ENCODE measurements around the gene ADGRL4. TPM values are rescaled to one million over a fixed set of nuclear protein-coding genes. Genes with fewer than 3 reads are reported as not detected.

ADGRL4 gene
- total RNA-seq, 1 experiment from 2014 or later: 0.10 TPM

GRCh38 chr1:78949227-78949626 lies 57.3 kb downstream of the ADGRL4 start:
- Histone ChIP-seq H4K20me1 (ENCODE audit: insufficient read depth) (no peaks in the 10 kb centered on the region), H3K4me1 (ENCODE audit: control insufficient read depth in 1 of 2, insufficient read depth in 2 of 2, low read length in 2 of 2) (no peaks in the 10 kb centered on the region), H3K9me2 (ENCODE audit: insufficient read depth) (no peaks in the 10 kb centered on the region), H3K4me3 (replicated peaks in 1 of 2; ENCODE audit: low read depth in 1 of 2, low read length in 2 of 2) (no peak overlapping the region), H3K4me2 (ENCODE audit: low read length) (no peak overlapping the region), H2AFZ (ENCODE audit: low read depth, low read length, poor library complexity, severe bottlenecking) (no peak overlapping the region), H3K27me3 (ENCODE audit: insufficient read depth, low read length) (no peaks in the 10 kb centered on the region), H3K9me3 (ENCODE audit: control insufficient read depth in 1 of 2, insufficient read depth in 1 of 2, low read depth in 1 of 2, low read length in 2 of 2) (no peaks in the 10 kb centered on the region), H3K79me2 (ENCODE audit: insufficient read depth, low read length) (no peaks in the 10 kb centered on the region), H3K36me3 (ENCODE audit: control insufficient read depth in 1 of 2, insufficient read depth in 2 of 2, low read length in 2 of 2) (no peaks in the 10 kb centered on the region), H3K9ac (ENCODE audit: low read length) (no peak overlapping the region), H3K27ac (ENCODE audit: low read depth, low read length) (no peak overlapping the region)
- no peak for DNase-seq (ENCODE audit: low read depth, low spot score)
- ChIA-PET POLR2A (no interaction called here), RAD21 (ENCODE audit: low non-redundant PET in 1 of 2, low total read pairs in 2 of 2, uncharacterized antibody in 2 of 2, unreplicated experiment in 2 of 2) (no interaction called here), CTCF (no interaction called here)
- intact Hi-C loops (cut with micrococcal nuclease): no loop called here
- ATAC-seq: no peak
- TF ChIP-seq POLR2A (IDR thresholded peaks at IDR 0.05; ENCODE audit: borderline replicate concordance, extremely low read depth, insufficient read depth, insufficient read length) (no peak), EGR1 (IDR thresholded peaks at IDR 0.05; ENCODE audit: low read depth) (no peak)
- TF ChIP-seq, protein P1, sequence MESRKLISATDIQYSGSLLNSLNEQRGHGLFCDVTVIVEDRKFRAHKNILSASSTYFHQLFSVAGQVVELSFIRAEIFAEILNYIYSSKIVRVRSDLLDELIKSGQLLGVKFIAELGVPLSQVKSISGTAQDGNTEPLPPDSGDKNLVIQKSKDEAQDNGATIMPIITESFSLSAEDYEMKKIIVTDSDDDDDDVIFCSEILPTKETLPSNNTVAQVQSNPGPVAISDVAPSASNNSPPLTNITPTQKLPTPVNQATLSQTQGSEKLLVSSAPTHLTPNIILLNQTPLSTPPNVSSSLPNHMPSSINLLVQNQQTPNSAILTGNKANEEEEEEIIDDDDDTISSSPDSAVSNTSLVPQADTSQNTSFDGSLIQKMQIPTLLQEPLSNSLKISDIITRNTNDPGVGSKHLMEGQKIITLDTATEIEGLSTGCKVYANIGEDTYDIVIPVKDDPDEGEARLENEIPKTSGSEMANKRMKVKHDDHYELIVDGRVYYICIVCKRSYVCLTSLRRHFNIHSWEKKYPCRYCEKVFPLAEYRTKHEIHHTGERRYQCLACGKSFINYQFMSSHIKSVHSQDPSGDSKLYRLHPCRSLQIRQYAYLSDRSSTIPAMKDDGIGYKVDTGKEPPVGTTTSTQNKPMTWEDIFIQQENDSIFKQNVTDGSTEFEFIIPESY (IDR thresholded peaks at IDR 0.05; ENCODE audit: extremely low read depth, insufficient replicate concordance, low read length): no peak
- TF ChIP-seq, protein P2, sequence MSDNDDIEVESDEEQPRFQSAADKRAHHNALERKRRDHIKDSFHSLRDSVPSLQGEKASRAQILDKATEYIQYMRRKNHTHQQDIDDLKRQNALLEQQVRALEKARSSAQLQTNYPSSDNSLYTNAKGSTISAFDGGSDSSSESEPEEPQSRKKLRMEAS (IDR thresholded peaks at IDR 0.05): no peak
- no TSS peak for BruUV-seq (replicated peaks)

GRCh38 chr1:78919150-78919549 lies 87.4 kb downstream of the ADGRL4 start:
- no peaks in the 10 kb centered on the region for H3K9me3 ChIP-seq (ENCODE audit: control insufficient read depth in 1 of 2, insufficient read depth in 1 of 2, low read depth in 1 of 2, low read length in 2 of 2)
- POLR2A ChIA-PET: no interaction called here
- no peak overlapping the region for H3K4me2 ChIP-seq (ENCODE audit: low read length)
- DNase-seq (ENCODE audit: low read depth, low spot score): no peak
- H3K4me3 ChIP-seq (replicated peaks in 1 of 2; ENCODE audit: low read depth in 1 of 2, low read length in 2 of 2): no peak overlapping the region
- no peak overlapping the region for H3K9ac ChIP-seq (ENCODE audit: low read length)
- ATAC-seq: no peak
- intact Hi-C loops (cut with micrococcal nuclease): no loop called here
- H3K9me2 ChIP-seq (ENCODE audit: insufficient read depth): no peaks in the 10 kb centered on the region
- RAD21 ChIA-PET (ENCODE audit: low non-redundant PET in 1 of 2, low total read pairs in 2 of 2, uncharacterized antibody in 2 of 2, unreplicated experiment in 2 of 2): no interaction called here
- no peak overlapping the region for H3K27ac ChIP-seq (ENCODE audit: low read depth, low read length)
- no peaks in the 10 kb centered on the region for H3K4me1 ChIP-seq (ENCODE audit: control insufficient read depth in 1 of 2, insufficient read depth in 2 of 2, low read length in 2 of 2)
- no peak overlapping the region for H2AFZ ChIP-seq (ENCODE audit: low read depth, low read length, poor library complexity, severe bottlenecking)
- H4K20me1 ChIP-seq (ENCODE audit: insufficient read depth): no peaks in the 10 kb centered on the region
- CTCF ChIA-PET: no interaction called here
- H3K27me3 ChIP-seq (ENCODE audit: insufficient read depth, low read length): no peaks in the 10 kb centered on the region
- H3K36me3 ChIP-seq (ENCODE audit: control insufficient read depth in 1 of 2, insufficient read depth in 2 of 2, low read length in 2 of 2): no peaks in the 10 kb centered on the region
- BruUV-seq (replicated peaks): no TSS peak
- no peaks in the 10 kb centered on the region for H3K79me2 ChIP-seq (ENCODE audit: insufficient read depth, low read length)
- TF ChIP-seq FOSL1 (IDR thresholded peaks at IDR 0.05; ENCODE audit: low read depth): no peak
- TF ChIP-seq SRF (IDR thresholded peaks at IDR 0.05; ENCODE audit: low read depth): no peak
- TF ChIP-seq YY1 (IDR thresholded peaks at IDR 0.05; ENCODE audit: extremely low read depth, insufficient replicate concordance, low read depth, low read length): no peak
- no peak for TF ChIP-seq CBX3 (IDR thresholded peaks at IDR 0.05; ENCODE audit: low read depth)
- no peak for TF ChIP-seq CEBPB (IDR thresholded peaks at IDR 0.05; ENCODE audit: low read depth)
- TF ChIP-seq ELF1 (IDR thresholded peaks at IDR 0.05; ENCODE audit: borderline replicate concordance, low read depth): no peak
- TF ChIP-seq POLR2A (IDR thresholded peaks at IDR 0.05; ENCODE audit: borderline replicate concordance, extremely low read depth, insufficient read depth, insufficient read length): no peak
- TF ChIP-seq EZH2phosphoT487 (IDR thresholded peaks at IDR 0.05; ENCODE audit: borderline replicate concordance): no peak
- no peak for TF ChIP-seq ZFX (IDR thresholded peaks at IDR 0.05)
- no peak for TF ChIP-seq EZH2 (IDR thresholded peaks at IDR 0.05)
- TF ChIP-seq, protein P3, sequence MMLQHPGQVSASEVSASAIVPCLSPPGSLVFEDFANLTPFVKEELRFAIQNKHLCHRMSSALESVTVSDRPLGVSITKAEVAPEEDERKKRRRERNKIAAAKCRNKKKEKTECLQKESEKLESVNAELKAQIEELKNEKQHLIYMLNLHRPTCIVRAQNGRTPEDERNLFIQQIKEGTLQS (IDR thresholded peaks at IDR 0.05): no peak
- no peak for TF ChIP-seq ZNF274 (IDR thresholded peaks at IDR 0.05; ENCODE audit: low read depth, low read length)
- no peak for TF ChIP-seq REST (IDR thresholded peaks at IDR 0.05; ENCODE audit: low read depth)
- TF ChIP-seq SIN3A (IDR thresholded peaks at IDR 0.05; ENCODE audit: low read depth): no peak

All from HCT116 (cell line).